RPMI7951 (cell line): ENCODE data around the gene GJB6. TPM values are rescaled to one million over a fixed set of nuclear protein-coding genes. Genes with fewer than 3 reads are reported as not detected.
"Not testable (repeated sequence)": the region's sequence is repeated elsewhere in the genome, so short reads cannot be mapped to it uniquely, and the experiment has no call there.

Experiments
- DNase-seq: peaks from one replicate; pipeline ENCODE4 v3.0.0-alpha.2; 2012; ENCODE audit warnings: low read depth
- total RNA-seq: library from RNA; depleted of rRNA; stranded (reverse); fragments of >200 nt; shearing (Covaris generic); gene quantifications from 2 replicates; pipeline ENCODE4 v1.2.3, GENCODE V29; 2014; rRNA removed

The GJB6 gene
- total RNA-seq = not detected in 2 replicates

- DNase-seq = no peak
Measured at GRCh38 chr13:20231839-20232555, at the start of gene GJB6. GJB6 (minus strand) TSS chr13:20232319; CDS start chr13:20223480, 8,839 bp downstream.

- DNase-seq = not testable (repeated sequence)
Measured at GRCh38 chr13:20276901-20277300, 44.8 kb upstream of the GJB6 start.

DNA sequence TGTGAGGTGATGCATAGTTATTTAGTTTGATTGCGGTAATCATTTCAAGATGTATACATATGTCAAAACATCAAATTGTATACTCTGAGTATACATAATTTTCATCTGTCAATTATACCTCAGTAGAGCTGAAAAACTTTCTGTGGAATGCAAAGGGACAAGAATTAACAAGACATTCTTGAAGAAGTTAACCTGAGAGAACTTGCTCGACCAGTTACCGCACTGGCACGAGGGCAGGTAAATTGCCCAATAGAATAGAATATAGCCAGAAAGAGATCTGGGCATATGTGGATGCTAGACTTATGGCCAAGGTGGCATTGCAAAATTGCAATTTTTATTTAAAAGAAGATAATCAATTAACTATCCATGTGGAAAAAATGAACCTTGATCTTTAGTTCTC, 42.3 kb upstream of the GJB6 start:
- no peak for DNase-seq

GRCh38 chr13:20272588-20273171, 40.6 kb upstream of the GJB6 start:
- no peak for DNase-seq

- DNase-seq = no peak
Measured at GRCh38 chr13:20272104-20272503, 40.0 kb upstream of the GJB6 start.

GRCh38 chr13:20271441-20271840, 39.3 kb upstream of the GJB6 start:
- no peak for DNase-seq

DNA sequence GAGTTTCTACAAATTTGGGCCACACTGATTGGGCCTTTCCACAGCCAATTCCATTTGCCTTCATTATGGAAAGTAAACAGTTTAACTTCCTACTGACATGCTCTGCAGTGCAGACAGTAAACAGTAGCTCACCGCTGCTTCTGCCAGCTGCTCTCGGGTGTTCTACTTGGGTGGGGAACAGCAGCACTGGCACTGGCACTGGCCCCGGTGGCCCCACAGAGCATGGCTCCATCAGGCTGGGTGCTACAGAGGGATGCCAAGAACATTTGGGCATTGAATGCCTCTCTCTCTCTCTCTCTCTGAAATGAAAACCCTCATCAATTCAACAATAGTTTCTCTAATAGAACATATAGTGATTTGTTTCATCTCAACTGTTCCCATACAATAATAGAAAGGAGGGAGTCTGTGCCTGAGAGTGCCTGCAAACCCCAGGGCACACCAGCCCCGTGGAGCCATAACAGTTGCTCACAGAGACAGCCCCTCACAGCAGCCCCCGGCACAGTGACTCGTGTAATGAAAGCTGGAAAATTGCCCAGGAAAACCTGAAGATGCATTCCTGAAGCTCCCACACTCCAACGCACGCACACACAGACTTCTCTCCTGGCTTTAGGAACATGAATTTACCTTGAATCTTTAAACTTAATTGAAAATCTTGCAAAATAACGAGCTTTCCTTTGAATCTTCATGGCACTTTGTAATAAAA, 38.2 kb upstream of the GJB6 start:
- DNase-seq = peak; percentile 13

- no peak for DNase-seq
Measured at GRCh38 chr13:20264271-20265018, 32.3 kb upstream of the GJB6 start.

GRCh38 chr13:20263393-20264044, 31.4 kb upstream of the GJB6 start:
- no peak for DNase-seq

DNA sequence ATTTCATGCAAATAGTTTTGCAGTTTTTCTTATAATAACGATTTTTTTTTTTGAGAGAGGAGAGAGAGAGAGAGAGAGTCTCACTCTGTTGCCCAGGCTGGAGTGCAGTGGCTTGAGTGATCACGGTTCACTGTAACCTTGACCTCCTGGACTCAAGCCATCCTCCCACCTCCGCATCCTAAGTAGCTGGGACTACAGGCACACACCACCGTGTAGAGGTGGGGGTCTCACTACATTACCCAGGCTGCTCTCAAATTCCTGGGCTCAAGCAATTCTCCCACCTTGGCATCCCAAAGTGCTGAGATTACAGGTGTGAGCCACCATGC, 26.8 kb upstream of the GJB6 start:
- DNase-seq = no peak

GRCh38 chr13:20258208-20258962, 26.3 kb upstream of the GJB6 start:
- no peak for DNase-seq

DNA sequence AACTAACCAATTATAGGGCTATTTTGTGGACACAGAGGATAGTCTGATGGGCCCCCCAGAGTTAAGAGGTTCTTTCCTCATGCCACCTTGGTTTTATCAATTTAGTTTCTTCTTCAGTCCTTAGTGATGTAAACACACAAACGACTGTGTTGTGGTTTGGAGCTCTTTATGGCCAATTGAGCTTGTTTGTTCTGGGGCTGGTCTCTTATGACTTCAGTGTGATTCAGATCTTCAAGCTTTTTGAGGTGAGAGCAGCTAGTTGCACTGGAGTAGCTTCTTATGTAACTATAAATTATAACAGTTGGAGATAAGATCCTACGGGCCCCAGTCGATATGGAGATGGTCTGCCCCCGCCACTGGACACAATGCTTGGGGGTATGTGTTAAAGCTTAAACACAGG, 22.0 kb upstream of the GJB6 start:
- DNase-seq = no peak

- DNase-seq = no peak
Measured at GRCh38 chr13:20249913-20250312, 17.8 kb upstream of the GJB6 start.

- DNase-seq = no peak
Measured at GRCh38 chr13:20247963-20248362, 15.8 kb upstream of the GJB6 start.

GRCh38 chr13:20247403-20247802, 15.3 kb upstream of the GJB6 start:
- no peak for DNase-seq

DNA sequence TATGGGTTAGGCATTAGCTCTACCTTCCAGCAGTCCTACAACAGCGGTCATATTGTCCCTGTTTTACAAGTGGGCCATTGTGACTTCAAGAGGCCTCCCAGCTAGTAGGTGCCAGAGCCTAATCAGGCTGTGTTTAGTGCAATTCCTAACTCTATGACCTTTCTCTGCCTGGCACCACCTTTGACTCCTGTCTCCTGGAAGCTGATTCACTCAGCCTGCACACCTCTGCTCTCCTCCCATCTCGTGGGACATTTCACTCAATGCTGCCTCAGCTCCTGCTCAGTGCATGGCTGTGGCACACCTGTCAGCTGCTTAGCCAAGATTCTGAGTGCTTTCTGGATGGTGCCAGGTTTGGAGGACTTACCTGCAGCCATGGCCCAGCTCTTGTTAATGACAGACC, 9.5 kb upstream of the GJB6 start:
- no peak for DNase-seq

DNA sequence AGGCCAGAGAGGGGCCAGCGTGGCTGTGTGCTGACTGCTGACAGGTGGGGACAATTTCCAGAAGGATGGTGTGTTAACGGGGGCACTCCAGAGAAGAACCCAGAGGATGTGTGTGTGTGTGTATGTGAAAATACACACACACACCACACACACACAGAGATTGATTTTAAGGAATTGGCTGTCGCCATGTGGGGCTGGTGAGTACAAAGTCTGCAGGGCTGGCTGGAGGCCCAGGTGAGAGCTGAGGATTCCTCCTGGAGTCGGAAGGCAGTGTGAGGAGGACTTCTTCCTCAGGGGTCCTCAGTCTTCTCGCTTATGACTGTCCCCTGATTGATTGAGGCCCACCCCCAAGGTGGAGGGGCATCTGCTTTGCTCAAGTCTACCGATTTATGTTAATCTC, 7.6 kb upstream of the GJB6 start:
- no peak for DNase-seq

GRCh38 chr13:20232556-20233277, 598 bp upstream of the GJB6 start:
- no peak for DNase-seq

GRCh38 chr13:20230913-20231838, 943 bp downstream of the GJB6 start:
- DNase-seq = no peak
